Stimulated activated CD8-positive, alpha-beta memory T cell treated with anti-CD3 and anti-CD28 coated beads, Interleukin-12 subunit alpha, Interleukin-12 subunit beta, amount 100 ng/mL, for 1 hour (primary cell): ENCODE results near the gene RNF220.
A peak's percentile ranks its signal among the peaks of the same experiment; 100 is the strongest.

Experiments used
- DNase-seq: peaks from one replicate; pipeline ENCODE4 v3.0.0-alpha.2; 2020; ENCODE audit warnings: low read depth

The RNF220 gene

DNA sequence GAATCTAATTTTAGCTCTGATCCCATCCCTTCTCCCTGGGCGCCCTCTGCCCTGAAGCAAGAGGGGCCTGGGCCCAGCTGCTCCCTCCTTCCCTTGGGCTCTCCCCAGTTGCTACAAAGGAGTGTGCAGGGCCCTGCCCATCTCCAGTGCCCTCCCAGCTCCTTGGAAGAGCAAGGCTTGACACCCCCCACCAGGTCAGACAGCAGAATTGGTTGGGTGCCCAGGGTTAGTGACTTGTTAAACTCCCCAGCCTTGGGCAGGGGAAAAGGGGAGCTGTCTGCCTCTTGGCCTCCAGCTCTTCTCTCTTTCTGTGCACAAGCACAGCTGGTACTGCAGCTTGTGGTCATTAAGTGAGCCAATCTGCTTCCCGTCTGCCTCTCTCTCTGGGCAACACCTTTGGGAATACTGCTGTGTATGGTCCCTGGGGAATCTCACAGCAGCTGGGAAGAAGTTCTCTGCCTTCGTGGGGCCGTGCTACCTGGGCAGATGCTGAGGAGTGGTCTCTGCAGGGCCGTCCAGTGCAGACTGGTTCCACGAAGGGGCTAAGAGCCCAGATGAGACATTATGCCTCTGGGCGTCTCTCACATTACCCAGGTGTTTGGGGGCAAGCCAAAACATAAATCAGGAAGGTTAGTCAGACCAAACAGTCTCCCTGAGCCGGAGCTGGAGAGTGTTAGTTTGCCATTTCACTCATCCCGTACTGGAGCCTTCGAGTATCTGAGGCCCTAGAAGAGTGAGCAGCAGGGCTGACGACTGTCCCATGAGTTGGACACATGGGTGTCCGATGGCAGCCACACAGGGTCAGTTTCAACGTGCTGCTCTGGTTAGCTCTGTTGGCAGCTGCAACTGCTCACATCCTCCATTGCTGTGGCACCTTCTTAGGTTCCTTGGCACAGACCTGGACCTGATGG, 231.9 kb downstream of the RNF220 start:
- DNase-seq: no peak

DNA sequence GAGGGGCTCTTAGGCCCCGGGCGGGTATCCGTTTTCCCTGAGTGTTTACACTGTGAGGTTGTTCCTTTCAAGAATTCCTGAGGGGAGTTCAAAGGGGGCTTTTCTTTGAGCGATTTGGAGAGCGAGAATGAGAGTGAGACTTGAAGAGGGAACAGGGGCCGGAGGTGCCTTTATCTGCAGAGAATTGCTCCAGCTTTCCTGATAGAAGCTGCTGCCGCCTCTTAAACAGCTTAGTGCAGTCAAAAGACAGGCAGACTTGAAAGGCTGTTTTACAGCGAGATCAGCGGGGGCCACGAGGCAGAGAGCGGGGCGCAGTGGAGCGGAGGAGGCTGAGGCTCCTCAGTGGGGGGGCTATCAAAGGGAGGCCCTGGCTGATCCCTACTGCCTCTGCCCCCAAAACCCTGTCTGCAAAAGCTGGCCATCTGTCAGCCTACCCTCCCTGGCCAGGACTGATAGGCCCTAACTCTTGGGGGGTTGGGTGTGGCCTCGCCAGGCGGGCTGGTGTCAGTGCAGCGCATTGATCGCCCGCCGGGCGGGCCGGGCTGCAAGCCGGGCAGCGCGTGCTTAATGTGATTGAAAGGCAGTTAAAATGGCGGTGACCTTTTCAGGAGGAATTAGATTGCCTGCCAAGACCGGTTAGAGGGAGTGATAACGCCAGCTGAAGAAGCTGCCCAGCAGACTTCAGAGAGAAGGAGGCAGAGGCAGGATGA, 232.8 kb downstream of the RNF220 start:
- no peak for DNase-seq

DNA sequence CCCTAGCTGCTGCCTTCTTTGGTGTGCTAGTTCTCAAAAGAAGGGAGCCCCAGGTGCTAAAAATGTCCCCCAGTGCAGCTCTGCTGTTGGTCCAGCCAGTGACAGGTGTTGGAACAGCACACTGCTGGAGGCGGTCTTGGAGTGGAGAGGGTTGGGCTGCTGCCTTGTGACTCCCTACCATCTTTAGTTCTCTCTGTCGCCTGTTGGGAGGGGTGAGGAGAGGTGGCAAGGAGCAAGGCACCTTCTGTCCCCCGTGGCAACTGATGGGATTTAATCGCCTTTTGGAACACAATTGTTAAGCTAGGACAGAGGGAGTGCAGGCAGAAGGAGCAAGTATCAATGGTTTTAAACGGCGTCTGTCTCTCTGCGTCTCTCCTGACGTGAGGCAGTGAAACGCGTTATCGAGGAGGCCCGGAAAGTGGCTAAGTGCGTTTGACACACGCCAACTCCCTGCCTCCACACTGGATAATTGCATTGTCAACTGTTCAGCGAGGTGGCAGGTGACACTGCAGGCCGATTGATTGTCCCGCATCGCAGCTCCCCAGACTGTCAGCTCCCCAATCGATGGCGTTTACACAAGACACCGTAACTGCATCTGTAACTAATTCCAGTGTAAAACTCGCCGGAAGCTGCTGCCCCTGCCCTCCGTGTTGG, 235.3 kb downstream of the RNF220 start:
- no peak for DNase-seq

DNA sequence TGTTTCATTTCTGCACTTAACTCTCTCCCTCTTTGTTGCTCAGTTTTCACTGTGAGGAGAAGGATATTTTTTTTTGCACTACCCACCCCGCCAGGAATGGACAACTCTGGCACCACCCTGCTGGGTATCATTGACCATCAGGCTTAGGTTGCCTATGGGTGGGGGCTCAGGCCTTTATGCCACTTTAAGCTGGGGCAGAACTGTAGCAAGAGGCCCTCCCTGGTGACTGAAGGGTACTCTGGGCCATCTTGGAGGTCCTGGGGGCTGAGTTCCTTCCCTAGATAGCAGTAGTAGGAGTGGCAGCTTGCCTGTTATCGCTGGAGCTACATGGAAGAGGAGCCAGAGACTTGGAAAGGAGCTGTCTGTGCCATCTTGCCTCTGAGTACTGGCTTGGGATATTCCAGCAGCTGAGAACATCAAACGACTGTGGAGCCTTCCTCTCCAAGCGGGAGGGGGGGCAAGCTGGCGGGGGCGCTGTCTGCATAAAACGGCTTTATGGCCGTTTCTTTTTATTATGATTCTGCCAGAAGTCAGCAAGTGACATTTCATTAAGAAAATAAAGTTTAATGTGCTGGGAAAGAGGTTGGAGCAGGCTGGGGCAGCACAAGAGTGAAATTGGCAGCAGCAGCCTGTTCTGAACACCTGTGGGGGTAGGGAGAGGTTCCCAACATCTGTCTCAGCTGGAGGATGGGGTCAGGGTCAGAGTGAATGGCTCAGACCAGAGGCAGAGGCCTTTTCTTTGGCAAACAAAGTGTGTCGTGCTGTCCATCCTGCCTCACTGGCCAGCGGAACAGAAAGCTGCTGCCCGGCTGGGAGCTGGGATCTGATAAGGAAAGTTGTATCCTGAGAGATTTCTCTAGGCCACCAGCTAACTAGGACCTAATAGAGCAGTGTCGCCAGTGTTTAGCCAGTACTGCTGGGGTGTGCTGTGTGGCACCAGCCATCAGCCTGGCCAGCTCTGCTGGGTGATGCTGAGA, 236.4 kb downstream of the RNF220 start:
- no peak for DNase-seq

DNA sequence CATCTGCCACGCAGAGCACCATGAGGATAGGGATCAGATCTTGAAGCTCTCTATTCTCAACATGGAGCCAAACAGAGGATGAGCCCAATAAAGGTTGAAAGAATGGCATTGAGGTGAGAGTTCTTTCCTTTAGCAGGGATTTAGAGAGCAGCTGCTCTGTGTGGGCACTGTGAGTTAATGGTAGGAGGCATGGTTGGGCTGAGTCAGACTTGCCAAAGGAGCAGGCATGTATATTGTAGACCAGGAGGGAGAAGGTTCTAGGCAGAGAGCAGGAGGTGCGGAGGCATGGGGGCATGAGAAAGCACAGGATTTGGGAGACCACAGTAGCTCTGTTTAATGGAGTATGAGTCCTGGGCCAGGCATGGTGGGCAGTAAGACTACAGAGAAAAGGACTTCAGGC, 237.2 kb downstream of the RNF220 start:
- no peak for DNase-seq

DNA sequence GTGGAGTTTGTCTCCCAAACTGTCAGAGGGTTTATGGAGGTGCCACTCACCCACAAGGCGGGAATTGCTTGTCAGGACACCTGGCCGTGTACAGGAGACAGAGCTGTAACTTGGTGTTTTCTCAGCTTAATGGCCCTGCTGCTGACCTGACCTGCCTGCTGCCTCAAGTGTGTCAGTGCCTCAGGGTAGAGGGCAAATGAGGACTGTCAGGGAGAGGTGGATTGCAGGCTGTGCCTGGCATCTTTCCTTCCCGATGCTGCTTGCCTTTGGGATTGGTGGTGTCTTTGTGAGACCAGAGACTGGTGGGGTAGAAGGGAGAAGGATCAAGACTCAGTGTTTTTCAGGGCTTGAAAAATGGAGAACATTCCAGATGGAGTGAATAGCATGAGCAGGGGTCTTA, 237.9 kb downstream of the RNF220 start:
- no peak for DNase-seq

DNA sequence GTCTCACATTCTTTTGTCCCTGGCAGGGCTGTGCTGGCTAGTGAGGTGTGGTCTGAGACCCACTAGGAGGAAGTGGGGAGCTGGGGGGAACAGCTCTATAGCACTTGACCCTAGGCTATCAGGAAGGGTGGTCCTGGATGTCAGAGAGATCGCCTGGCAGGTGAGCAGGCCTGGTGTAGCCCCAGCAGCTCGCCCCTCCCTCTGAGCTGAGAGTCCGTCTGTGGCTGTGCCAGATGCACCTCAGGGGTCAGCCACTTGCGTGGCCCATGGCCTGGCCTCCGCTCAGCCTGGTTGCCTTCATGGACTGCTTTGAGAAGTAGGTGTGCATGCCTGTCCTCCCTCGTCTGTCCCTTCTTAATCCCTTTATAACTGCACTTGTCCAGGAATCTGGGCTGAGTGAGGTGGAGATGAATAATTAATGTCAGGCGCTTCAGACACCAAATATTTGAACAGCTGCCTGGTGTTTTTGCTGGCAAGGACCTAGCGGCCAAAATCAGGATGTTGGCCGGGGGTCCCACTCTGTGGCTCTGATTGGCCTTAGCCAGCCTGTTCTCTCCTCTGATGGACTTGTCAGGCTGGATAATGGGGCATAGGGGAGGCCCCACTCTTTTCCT, 238.8 kb downstream of the RNF220 start:
- no peak for DNase-seq

DNA sequence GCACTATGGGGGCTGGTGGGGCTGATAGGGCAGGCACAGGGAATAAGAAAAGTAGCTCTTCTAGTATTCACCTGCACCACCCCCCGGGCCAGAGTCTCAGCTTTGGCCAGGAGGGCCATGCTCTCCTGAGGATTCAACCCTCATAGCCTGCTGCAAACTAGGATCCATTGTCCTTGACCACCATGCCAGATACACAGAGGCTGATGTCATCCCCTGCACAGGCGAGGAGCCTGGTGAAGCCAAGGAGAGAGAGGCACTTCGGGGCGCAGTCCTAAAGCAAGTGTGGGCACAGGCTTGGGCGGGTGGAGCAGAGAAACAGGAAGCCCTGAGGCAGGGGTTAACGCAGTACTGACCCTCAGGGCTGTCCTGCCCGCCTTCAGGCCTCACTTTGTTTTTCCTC, 239.8 kb downstream of the RNF220 start:
- DNase-seq: no peak

DNA sequence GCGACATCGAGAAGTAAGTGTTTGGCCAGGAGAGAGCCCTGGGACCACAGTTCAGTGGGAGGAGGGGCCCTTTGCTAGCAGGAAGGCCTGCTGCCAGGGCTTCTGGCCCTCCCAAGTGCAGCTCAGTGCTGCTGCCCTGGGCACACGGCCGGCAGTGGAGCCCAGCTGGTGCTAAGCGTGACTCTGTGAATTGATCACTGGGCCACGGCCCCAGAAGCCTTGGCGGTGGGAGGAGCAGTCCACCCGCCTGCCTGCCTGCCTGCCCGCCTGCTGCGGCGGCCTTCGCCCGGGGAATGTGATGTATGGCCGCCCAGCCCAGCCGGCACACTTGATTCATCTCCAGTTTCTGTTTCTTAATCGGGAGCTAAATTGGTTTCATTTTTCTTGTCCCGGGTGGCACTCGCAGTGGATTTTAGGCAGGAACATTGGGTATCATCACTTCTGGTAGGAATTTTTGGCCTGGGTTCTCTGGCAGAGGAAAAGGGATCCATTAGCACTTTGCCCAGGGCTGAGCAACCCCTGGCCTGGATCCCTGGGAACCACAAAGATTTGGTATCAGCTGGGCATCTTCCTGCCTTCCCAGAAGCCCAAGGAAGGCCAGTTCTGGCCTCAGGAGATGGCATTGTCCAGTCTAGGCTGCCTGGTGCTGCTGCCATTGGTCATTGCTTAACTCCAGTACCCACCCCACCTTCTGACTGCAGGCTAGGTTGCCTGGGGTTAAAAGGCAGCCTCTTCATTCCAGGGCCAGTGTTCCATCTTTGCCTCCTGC, 240.6 kb downstream of the RNF220 start:
- DNase-seq: no peak

DNA sequence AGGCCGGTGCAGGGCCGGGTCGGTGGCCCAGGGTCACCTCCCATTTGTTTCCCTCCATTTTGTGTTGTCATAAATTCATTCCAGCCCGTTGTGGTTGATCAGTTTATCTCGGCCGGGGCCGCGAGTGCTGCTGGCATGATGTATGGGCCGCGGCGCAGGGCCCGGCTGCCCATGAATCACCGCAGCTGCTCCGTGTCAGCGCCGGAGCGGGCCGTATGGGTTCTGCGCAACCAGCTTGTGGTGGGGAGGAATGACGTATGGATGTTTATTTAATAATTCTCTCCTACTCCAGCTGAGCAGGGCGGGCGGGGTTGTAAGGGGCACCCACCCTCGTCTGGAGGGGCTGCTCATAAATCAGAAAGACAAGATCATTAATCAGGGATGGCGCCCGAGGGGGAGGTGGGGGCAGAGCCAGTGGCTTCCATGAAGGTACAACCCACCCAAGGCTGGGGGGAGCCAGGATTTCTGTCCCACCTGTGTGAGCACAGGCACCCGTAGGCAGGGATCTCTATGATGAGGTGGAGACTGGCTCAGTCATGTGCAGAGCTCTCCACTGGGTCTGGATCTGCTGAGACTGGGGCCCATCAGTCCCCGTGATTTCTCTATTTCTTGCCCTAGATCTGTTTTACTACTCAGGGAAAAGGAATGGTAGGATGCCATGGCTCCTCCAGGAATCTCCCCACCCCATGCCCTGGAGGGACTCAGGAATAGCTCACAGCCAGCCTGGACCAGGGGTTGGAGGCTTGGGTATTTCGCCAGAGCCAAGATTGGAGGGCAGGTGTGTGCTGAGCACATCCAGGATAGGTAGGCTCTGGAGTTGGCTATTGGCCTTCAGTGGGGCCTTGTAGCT, 241.4 kb downstream of the RNF220 start:
- DNase-seq: no peak

DNA sequence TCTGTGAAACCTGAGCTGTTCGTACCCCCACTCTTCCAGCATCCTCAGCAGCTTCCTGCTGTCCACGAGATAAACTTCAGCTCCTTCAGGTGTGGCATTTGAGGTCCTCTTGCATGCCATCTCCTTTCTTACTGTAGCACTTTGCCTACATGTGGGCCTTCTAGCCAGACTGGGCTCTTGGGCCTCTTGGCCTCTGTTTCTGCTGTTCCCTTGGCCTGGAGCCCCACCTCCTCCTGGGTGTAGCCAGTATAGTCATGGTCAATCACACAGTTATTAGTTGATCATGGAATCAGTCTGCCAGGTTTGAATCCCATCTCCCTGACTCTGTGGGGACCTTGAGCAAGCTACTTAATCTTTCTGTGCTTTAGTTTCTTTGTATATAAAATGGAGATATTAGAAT, 242.8 kb downstream of the RNF220 start:
- DNase-seq: no peak

DNA sequence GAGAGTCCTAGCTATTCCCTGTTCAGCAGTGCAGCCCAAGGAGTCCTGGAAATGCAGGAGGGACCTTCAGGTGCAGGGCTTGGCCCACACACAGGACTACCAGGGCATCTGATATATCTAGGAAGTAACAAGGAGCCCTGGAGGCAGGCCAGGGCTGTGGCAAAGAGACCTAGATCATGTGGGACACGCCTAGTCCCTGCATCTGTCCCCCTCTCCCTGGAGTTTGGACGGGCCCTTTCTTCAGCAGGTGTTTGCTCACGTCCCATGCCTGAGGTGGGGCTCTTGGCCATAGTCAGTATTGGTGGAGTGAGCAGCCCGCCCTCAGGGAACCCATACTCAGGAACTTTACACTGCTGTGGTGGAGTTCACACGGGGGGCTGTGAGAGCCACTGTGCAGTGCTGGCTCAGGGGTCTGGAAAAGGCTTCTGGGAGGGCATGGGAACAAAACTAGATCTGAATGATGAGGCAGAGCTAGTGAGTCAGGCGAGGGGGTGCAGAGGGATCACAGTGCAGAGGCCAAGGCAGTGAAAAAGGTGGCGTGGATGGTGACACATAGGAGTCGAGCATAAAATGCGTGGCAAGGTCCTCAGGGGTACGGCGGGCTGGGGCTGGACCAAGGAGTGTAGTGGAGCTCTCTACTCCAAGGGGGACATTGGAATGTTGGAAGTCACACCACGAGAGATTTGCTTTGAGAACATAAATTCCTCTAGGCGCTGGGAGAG, 243.6 kb downstream of the RNF220 start:
- DNase-seq: no peak

DNA sequence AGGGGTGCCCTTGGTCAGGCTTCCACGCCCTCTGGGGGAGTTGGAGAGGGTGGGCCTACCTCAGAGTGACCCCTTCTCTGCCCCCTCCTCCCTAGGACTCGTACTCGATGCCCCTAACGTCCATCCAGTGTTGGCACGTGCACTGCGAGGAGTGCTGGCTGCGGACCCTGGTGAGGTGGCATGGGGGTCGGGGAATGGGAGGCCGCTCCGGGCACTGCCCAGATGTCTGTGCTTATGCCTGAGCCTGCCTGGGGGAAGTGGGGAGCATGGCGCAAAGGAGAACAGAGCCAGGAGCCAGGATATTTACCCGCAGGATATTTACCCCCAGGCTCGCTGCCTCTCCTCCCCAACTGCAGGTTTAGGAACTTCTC, 244.7 kb downstream of the RNF220 start:
- DNase-seq: no peak

DNA sequence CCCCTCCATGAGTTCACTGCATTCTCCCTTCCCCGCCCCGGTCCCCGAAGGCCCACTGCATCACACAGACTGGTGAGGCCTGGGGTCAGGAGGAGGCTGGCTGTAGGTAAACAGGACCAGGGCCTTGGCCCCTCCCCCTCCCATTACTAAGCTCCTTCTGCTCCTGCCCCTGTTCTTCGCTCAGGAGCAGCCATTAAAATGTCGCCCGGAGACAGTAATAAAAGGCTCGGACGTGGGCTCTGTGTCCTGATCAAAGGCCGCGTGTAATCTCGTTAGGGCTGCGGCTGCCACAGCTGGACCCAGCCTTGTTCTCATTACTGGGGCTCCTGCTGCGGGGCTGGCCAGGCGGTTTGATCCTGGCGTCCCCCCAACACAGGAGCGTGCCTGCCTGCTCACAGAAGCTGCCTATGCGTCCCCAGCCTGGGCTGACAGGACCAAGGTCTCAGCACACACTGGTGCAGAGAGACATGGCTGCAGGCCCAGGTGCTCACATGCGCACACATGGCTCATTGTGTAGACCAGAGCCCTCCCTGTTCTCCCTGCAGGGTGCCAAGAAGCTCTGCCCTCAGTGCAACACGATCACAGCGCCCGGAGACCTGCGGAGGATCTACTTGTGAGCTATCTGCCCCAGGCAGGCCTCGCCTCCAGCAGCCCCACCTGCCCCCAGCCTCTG, 245.2 kb downstream of the RNF220 start:
- no peak for DNase-seq

DNA sequence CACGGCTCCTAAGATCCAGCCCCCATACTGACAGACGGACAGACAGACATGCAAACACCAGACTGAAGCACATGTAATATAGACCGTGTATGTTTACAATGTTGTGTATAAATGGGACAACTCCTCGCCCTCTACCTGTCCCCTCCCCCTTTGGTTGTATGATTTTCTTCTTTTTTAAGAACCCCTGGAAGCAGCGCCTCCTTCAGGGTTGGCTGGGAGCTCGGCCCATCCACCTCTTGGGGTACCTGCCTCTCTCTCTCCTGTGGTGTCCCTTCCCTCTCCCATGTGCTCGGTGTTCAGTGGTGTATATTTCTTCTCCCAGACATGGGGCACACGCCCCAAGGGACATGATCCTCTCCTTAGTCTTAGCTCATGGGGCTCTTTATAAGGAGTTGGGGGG, 246.0 kb downstream of the RNF220 start:
- DNase-seq: no peak

DNA sequence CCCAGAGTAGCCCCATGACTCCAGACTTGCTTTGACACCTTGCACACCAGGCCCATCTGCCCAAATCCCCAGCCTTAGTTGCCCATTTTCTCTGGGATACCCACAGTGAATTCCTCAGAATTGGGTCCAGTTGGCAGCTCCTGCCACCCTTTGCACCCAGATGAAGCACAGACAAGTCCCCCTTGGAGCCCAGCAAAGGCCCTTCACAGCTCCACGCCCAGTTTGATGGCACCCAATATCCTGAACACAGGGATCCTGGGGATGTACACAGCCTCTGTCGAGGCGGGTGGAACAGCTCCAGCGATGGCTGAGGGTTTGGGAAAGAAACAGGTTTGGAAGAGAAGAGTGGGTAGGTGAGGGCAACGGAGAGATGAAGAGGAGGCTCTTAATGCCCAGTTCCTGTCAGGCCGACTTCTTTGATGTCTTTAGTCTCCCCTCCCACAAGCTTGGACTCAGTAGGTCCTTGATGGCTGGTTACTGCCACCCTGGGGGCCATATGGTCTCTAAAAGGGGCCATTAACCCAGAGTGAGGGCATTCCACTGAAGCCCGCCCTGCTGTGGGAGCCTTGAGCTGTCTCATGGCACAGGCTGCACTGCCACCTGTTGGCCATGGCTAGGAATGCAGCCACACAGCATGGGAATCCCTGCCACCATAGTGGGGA, 247.5 kb downstream of the RNF220 start:
- peak; percentile 59 for DNase-seq

DNA sequence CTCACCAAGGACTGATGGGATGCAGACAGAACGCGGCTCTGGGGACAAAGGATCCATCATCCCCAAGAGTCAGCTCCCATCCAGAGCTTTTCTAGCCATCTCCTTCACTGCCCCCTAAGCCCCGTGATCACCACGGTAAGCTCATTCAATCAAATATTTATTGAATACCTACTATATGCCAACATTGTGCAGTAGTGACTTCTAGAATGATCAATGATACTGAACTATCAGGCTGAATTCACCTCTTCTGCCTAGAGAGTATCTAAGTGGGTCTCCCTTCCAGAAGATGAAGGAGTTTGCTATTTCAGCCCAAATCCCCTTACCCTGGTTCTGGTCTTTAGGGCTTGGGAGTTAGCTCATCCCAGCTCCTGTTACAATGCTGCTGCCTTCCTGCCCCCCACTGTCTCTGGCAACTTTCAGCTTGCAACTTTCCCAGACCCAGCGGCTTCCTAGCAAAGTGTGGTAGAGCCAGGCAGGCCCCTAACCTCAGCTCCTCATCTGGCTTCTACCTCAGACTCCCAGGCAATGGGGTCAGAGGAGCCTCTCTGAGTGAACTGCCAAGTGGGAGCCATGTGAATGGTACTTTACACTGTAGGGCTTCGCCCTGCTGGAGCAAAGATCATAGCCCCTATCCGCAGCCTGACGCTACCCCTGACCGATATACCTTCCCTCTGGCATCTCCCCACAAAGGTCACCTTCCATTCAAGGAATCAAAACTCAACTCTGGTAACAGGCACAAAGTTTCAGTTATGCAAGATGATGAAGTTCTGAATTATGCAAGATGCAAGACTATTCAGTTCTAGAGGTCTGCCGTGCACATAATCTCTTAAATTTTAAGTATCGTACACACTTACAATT, 248.3 kb downstream of the RNF220 start:
- no peak for DNase-seq
